Endothelial cell of umbilical vein (primary cell): ENCODE results near the gene FAM181A.

Experiments
- CTCF ChIP-seq, 2 donors: IDR thresholded peaks; 1 replicate in 1 of 2; 2 replicates in 1 of 2; pipeline ENCODE4 v1.5.1; 2011; ENCODE audit warnings: low read length in 2 of 2, mild to moderate bottlenecking in 2 of 2, moderate library complexity in 2 of 2, control low read depth in 1 of 2, inconsistent platforms in 1 of 2, low read depth in 1 of 2; ENCODE audit not compliant: insufficient read depth in 1 of 2; ENCODE audit errors: extremely low read depth in 1 of 2
- EZH2 ChIP-seq: IDR thresholded peaks from 2 replicates; pipeline ENCODE4 v1.6.1; 2012; ENCODE audit warnings: borderline replicate concordance, low read depth, mild to moderate bottlenecking, moderate library complexity, low read length, inconsistent platforms; ENCODE audit not compliant: severe bottlenecking
- FOS ChIP-seq: IDR thresholded peaks from 2 replicates; pipeline ENCODE4 v1.6.1; 2011; ENCODE audit warnings: mild to moderate bottlenecking, low read length, moderate library complexity, borderline replicate concordance; ENCODE audit not compliant: insufficient read depth
- MAX ChIP-seq: IDR thresholded peaks from 2 replicates; pipeline ENCODE4 v1.6.1; 2011; ENCODE audit not compliant: insufficient read depth, insufficient read length
- POLR2A ChIP-seq: IDR thresholded peaks from 2 replicates; pipeline ENCODE4 v1.6.1; 2012; ENCODE audit warnings: low read depth, mild to moderate bottlenecking, control low read depth, low read length
- POLR2AphosphoS5 ChIP-seq: IDR thresholded peaks from 2 replicates; pipeline ENCODE4 v1.6.1; 2012; ENCODE audit warnings: low read depth, mild to moderate bottlenecking, control low read depth, low read length, moderate library complexity; ENCODE audit not compliant: insufficient read depth

GRCh38 chr14:93892505-93892839 is 34.7 kb upstream of the FAM181A start:
- TF ChIP-seq CTCF (IDR thresholded peaks at IDR 0.05; ENCODE audit: extremely low read depth in 1 of 2, insufficient read depth in 1 of 2, low read depth in 1 of 2, low read length in 2 of 2), result no peak
- no peak for TF ChIP-seq POLR2AphosphoS5
- no peak for TF ChIP-seq POLR2A
- no peak for TF ChIP-seq EZH2
- no peak for TF ChIP-seq MAX
- no peak for TF ChIP-seq FOS
